T-helper 2 cell treated with Interferon-gamma antibody and Interleukin-4, amounts not matched to agents 100 ng/mL and 5 ng/mL, for 36 hours (primary cell): ENCODE results near the gene RXFP1. TPM values are rescaled to one million over a fixed set of nuclear protein-coding genes. Genes with fewer than 3 reads are reported as not detected.
"Not testable (repeated sequence)": the region's sequence is repeated elsewhere in the genome, so short reads cannot be mapped to it uniquely, and the experiment has no call there.

Experiments
- intact Hi-C: fragments of 100-400 bp; cut with micrococcal nuclease; formaldehyde crosslinking; loops from one replicate; pipeline ENCODE4 v1.15.1; 2023
- total RNA-seq: library from RNA; stranded (reverse); gene quantifications from 2 replicates; pipeline ENCODE4 v1.2.3, GENCODE V29; 2022

The RXFP1 gene
- total RNA-seq, 1 donor from 2014 or later: not detected

- intact Hi-C loops: no loop called here
Measured at GRCh38 chr4:158606969-158607368, 85.3 kb downstream of the RXFP1 start.

- intact Hi-C loops: no loop called here
Measured at GRCh38 chr4:158609116-158609515, 87.4 kb downstream of the RXFP1 start.

GRCh38 chr4:158610790-158611189 lies 89.1 kb downstream of the RXFP1 start:
- intact Hi-C loops: no loop called here

GRCh38 chr4:158613046-158613445 lies 91.4 kb downstream of the RXFP1 start:
- intact Hi-C loops: no loop called here

GRCh38 chr4:158617956-158618355 lies 96.3 kb downstream of the RXFP1 start:
- intact Hi-C loops: no loop called here

GRCh38 chr4:158621729-158622128 lies 100.0 kb downstream of the RXFP1 start:
- intact Hi-C loops: no loop called here

GRCh38 chr4:158622251-158622650 lies 100.6 kb downstream of the RXFP1 start:
- intact Hi-C loops: no loop called here

GRCh38 chr4:158624889-158625478 lies 103.3 kb downstream of the RXFP1 start:
- intact Hi-C loops: loop anchor here (1.0 kb wide), 2 partner anchors 129 to 372 kb away; no protein-coding TSS in a partner anchor

GRCh38 chr4:158625544-158625943 lies 103.9 kb downstream of the RXFP1 start:
- intact Hi-C loops: loop anchor here (1.0 kb wide), 2 partner anchors 129 to 372 kb away; no protein-coding TSS in a partner anchor

- intact Hi-C loops: no loop called here
Measured at GRCh38 chr4:158630893-158631292, 109.2 kb downstream of the RXFP1 start.

GRCh38 chr4:158636619-158637018 lies 114.9 kb downstream of the RXFP1 start:
- intact Hi-C loops: no loop called here

GRCh38 chr4:158644356-158644755 lies 122.7 kb downstream of the RXFP1 start:
- intact Hi-C loops: no loop called here

- intact Hi-C loops: no loop called here
Measured at GRCh38 chr4:158644760-158645159, 123.1 kb downstream of the RXFP1 start.

GRCh38 chr4:158649111-158649680 lies 127.5 kb downstream of the RXFP1 start:
- intact Hi-C loops: no loop called here

GRCh38 chr4:158652920-158653319 lies 131.2 kb downstream of the RXFP1 start:
- intact Hi-C loops: no loop called here

- intact Hi-C loops: no loop called here
Measured at GRCh38 chr4:158656439-158656838, 134.8 kb downstream of the RXFP1 start.

- intact Hi-C loops: no loop called here
Measured at GRCh38 chr4:158657291-158657690, 135.6 kb downstream of the RXFP1 start.

GRCh38 chr4:158663255-158663654 lies 141.6 kb downstream of the RXFP1 start:
- intact Hi-C loops: not testable (repeated sequence)

- intact Hi-C loops: not testable (repeated sequence)
Measured at GRCh38 chr4:158663707-158664625, 142.3 kb downstream of the RXFP1 start.

GRCh38 chr4:158664806-158665205 lies 143.1 kb downstream of the RXFP1 start:
- intact Hi-C loops: no loop called here

GRCh38 chr4:158666892-158667291 lies 145.2 kb downstream of the RXFP1 start:
- intact Hi-C loops: loop anchor here (1.0 kb wide), 1 partner anchor 536 kb away; no protein-coding TSS in a partner anchor

GRCh38 chr4:158667651-158668198 lies 146.0 kb downstream of the RXFP1 start:
- intact Hi-C loops: loop anchor here (1.0 kb wide), 1 partner anchor 536 kb away; no protein-coding TSS in a partner anchor
